ENCODE results near the gene MARCHF11. TPM values are rescaled to one million over a fixed set of nuclear protein-coding genes. Genes with fewer than 3 reads are reported as not detected.

MARCHF11 gene
- total RNA-seq, 2 experiments from 2014 or later, result not detected

- POLR2A ChIA-PET, result no interaction called here
- H3K36me3 ChIP-seq (ENCODE audit: insufficient read depth, low read length), result no peaks in the 10 kb centered on the region
- no peaks in the 10 kb centered on the region for H3K27me3 ChIP-seq (ENCODE audit: control insufficient read depth in 1 of 2, insufficient read depth in 2 of 2, low read length in 2 of 2)
- Mint-ChIP-seq H3K4me3 (no peak overlapping the region), H3K4me1 (ENCODE audit: low read depth) (no peaks in the 10 kb centered on the region), H3K27ac (no peak overlapping the region), H3K9me3 (peaks cover 14% of the 10 kb centered on the region), H3K27me3 (no peaks in the 10 kb centered on the region), H3K36me3 (ENCODE audit: low read depth) (no peaks in the 10 kb centered on the region)
- H3K9me3 ChIP-seq (ENCODE audit: control insufficient read depth in 1 of 2, insufficient read depth in 1 of 2, low read length in 2 of 2), result peaks cover 0 to 7% of the 10 kb centered on the region in 2 experiments
- CTCF ChIA-PET, result no interaction called here
- H3K27ac ChIP-seq (ENCODE audit: low read depth in 1 of 2, low read length in 2 of 2), result no peak overlapping the region
- ATAC-seq (ENCODE audit: poor library complexity) (no peak), DNase-seq (no peak)
- TF ChIP-seq, protein P1, sequence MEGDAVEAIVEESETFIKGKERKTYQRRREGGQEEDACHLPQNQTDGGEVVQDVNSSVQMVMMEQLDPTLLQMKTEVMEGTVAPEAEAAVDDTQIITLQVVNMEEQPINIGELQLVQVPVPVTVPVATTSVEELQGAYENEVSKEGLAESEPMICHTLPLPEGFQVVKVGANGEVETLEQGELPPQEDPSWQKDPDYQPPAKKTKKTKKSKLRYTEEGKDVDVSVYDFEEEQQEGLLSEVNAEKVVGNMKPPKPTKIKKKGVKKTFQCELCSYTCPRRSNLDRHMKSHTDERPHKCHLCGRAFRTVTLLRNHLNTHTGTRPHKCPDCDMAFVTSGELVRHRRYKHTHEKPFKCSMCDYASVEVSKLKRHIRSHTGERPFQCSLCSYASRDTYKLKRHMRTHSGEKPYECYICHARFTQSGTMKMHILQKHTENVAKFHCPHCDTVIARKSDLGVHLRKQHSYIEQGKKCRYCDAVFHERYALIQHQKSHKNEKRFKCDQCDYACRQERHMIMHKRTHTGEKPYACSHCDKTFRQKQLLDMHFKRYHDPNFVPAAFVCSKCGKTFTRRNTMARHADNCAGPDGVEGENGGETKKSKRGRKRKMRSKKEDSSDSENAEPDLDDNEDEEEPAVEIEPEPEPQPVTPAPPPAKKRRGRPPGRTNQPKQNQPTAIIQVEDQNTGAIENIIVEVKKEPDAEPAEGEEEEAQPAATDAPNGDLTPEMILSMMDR (IDR thresholded peaks at IDR 0.05), result no peak
- intact Hi-C loops (cut with DNase I, micrococcal nuclease), result no loop called here
- no peaks in the 10 kb centered on the region for H3K4me1 ChIP-seq (ENCODE audit: insufficient read depth, low read length)
- H3K4me3 ChIP-seq (ENCODE audit: low read length), result no peak overlapping the region
These were observed 44.1 kb downstream of the MARCHF11 start for GRCh38 chr5:16135506-16135905.

DNA sequence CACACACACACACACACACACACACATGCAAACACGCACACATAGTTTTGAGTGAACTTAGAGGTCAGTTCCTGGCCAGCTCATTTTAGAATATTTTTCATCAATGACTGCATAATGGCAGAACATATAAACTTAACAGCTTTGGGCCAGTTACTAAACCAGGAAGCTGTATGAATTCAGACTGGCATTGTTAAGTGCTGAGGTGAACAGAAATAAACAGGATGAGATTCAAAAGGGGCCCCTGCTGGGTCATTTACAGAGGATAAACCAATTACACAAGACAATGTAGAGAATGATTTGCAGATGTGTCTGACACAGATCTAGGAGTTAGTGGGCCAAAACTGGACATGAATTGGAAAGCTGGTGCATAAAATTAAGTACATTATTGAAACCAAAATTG, 44.6 kb downstream of the MARCHF11 start:
- Histone ChIP-seq H3K9me3 (ENCODE audit: control insufficient read depth in 1 of 2, insufficient read depth in 1 of 2, low read length in 2 of 2) (peaks cover 0 to 7% of the 10 kb centered on the region in 2 experiments), H3K4me1 (ENCODE audit: insufficient read depth, low read length) (no peaks in the 10 kb centered on the region), H3K36me3 (ENCODE audit: insufficient read depth, low read length) (no peaks in the 10 kb centered on the region), H3K27me3 (ENCODE audit: control insufficient read depth in 1 of 2, insufficient read depth in 2 of 2, low read length in 2 of 2) (no peaks in the 10 kb centered on the region), H3K4me3 (ENCODE audit: low read length) (no peak overlapping the region), H3K27ac (ENCODE audit: low read depth in 1 of 2, low read length in 2 of 2) (no peak overlapping the region)
- no peaks in the 10 kb centered on the region for H3K27me3 Mint-ChIP-seq
- TF ChIP-seq, protein P1 (IDR thresholded peaks at IDR 0.05), result no peak
- DNase-seq (no peak), ATAC-seq (ENCODE audit: poor library complexity) (no peak)
- ChIA-PET CTCF (no interaction called here), POLR2A (no interaction called here)
- intact Hi-C loops (cut with DNase I, micrococcal nuclease), result no loop called here
- no peaks in the 10 kb centered on the region for H3K36me3 Mint-ChIP-seq (ENCODE audit: low read depth)
- H3K9me3 Mint-ChIP-seq, result peaks cover 13% of the 10 kb centered on the region
- H3K4me1 Mint-ChIP-seq (ENCODE audit: low read depth), result no peaks in the 10 kb centered on the region
- H3K4me3 Mint-ChIP-seq, result no peak overlapping the region
- no peak overlapping the region for H3K27ac Mint-ChIP-seq

- no peak for DNase-seq
- Histone ChIP-seq H3K27ac (ENCODE audit: low read depth in 1 of 2, low read length in 2 of 2) (no peak overlapping the region), H3K4me1 (ENCODE audit: insufficient read depth, low read length) (no peaks in the 10 kb centered on the region), H3K36me3 (ENCODE audit: insufficient read depth, low read length) (no peaks in the 10 kb centered on the region), H3K27me3 (ENCODE audit: control insufficient read depth in 1 of 2, insufficient read depth in 2 of 2, low read length in 2 of 2) (no peaks in the 10 kb centered on the region), H3K4me3 (ENCODE audit: low read length) (no peak overlapping the region), H3K9me3 (ENCODE audit: control insufficient read depth in 1 of 2, insufficient read depth in 1 of 2, low read length in 2 of 2) (peaks cover 0 to 7% of the 10 kb centered on the region in 2 experiments)
- no peaks in the 10 kb centered on the region for H3K4me1 Mint-ChIP-seq (ENCODE audit: low read depth)
- no peaks in the 10 kb centered on the region for H3K27me3 Mint-ChIP-seq
- no peak overlapping the region for H3K4me3 Mint-ChIP-seq
- CTCF ChIA-PET, result no interaction called here
- no peak overlapping the region for H3K27ac Mint-ChIP-seq
- peaks cover 13% of the 10 kb centered on the region for H3K9me3 Mint-ChIP-seq
- no peak for ATAC-seq (ENCODE audit: poor library complexity)
- TF ChIP-seq, protein P1 (IDR thresholded peaks at IDR 0.05), result no peak
- H3K36me3 Mint-ChIP-seq (ENCODE audit: low read depth), result no peaks in the 10 kb centered on the region
- POLR2A ChIA-PET, result no interaction called here
- intact Hi-C loops (cut with DNase I, micrococcal nuclease), result no loop called here
These were observed 45.4 kb downstream of the MARCHF11 start for GRCh38 chr5:16134204-16134603.

Measured in CD4-positive, alpha-beta T cell (primary cell).